Measurements from ENCODE around the gene TTLL9.
"Not testable (repeated sequence)": the region's sequence is repeated elsewhere in the genome, so short reads cannot be mapped to it uniquely, and the experiment has no call there.

Gene TTLL9

GRCh38 chr20:31890646-31891045, 20.2 kb downstream of the TTLL9 start:
- no peak for DNase-seq

- no peak for DNase-seq
These were observed 24.7 kb downstream of the TTLL9 start for GRCh38 chr20:31894980-31895675.

GRCh38 chr20:31896049-31896448, 25.6 kb downstream of the TTLL9 start:
- DNase-seq, result no peak

GRCh38 chr20:31897541-31897940, 27.1 kb downstream of the TTLL9 start:
- no peak for DNase-seq

GRCh38 chr20:31901615-31902014, 31.2 kb downstream of the TTLL9 start:
- no peak for DNase-seq

GRCh38 chr20:31903627-31904386, 33.4 kb downstream of the TTLL9 start:
- no peak for DNase-seq

- DNase-seq, result no peak
These were observed 35.6 kb downstream of the TTLL9 start for GRCh38 chr20:31906001-31906400.

GRCh38 chr20:31907046-31907445, 36.6 kb downstream of the TTLL9 start:
- no peak for DNase-seq

- DNase-seq, result no peak
These were observed 37.6 kb downstream of the TTLL9 start for GRCh38 chr20:31908016-31908415.

- DNase-seq, result no peak
These were observed 38.0 kb downstream of the TTLL9 start for GRCh38 chr20:31908424-31908823.

GRCh38 chr20:31909253-31910070, 39.0 kb downstream of the TTLL9 start:
- no peak for DNase-seq

- no peak for DNase-seq
These were observed 39.8 kb downstream of the TTLL9 start for GRCh38 chr20:31910071-31910803.

- no peak for DNase-seq
These were observed 43.2 kb downstream of the TTLL9 start for GRCh38 chr20:31913431-31914157.

- no peak for DNase-seq
These were observed 43.7 kb downstream of the TTLL9 start for GRCh38 chr20:31914170-31914569.

GRCh38 chr20:31915491-31916280, 45.3 kb downstream of the TTLL9 start:
- no peak for DNase-seq

- no peak for DNase-seq
These were observed 46.3 kb downstream of the TTLL9 start for GRCh38 chr20:31916708-31917107.

- DNase-seq, result not testable (repeated sequence)
These were observed 47.6 kb downstream of the TTLL9 start for GRCh38 chr20:31917962-31918412.

- DNase-seq, result no peak
These were observed 48.2 kb downstream of the TTLL9 start for GRCh38 chr20:31918466-31919105.

- no peak for DNase-seq
These were observed 49.1 kb downstream of the TTLL9 start for GRCh38 chr20:31919410-31920155.

GRCh38 chr20:31920275-31920855, 49.9 kb downstream of the TTLL9 start:
- no peak for DNase-seq
